GM18520 (cell line): ENCODE measurements around the gene GPBP1.
"Not testable (repeated sequence)": the region's sequence is repeated elsewhere in the genome, so short reads cannot be mapped to it uniquely, and the experiment has no call there.

ENCODE experiments used
- ATAC-seq: cut with Tn5 transposase; IDR thresholded peaks from one replicate; pipeline ENCODE4 v1.9.1; 2021; ENCODE audit not compliant: unreplicated experiment

GPBP1 gene

DNA sequence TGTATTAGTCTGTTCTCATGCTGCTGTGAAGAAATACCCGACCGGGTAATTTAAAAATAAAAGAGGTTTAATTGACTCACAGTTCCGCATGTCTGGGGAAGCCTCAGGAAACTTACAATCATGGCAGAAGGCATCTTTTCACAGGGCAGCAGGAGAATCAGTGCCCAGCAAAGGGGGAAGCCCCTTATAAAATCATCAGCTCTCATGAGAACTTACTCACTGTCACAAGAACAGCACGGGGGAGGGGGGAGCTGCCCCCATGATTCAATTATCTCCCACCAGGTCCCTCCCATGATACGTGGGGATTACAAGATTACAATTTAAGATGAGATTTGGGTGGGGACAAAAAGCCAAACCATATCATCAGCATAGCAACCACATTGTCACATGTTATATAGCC lies 102.5 kb downstream of the GPBP1 start:
- no peak for ATAC-seq

DNA sequence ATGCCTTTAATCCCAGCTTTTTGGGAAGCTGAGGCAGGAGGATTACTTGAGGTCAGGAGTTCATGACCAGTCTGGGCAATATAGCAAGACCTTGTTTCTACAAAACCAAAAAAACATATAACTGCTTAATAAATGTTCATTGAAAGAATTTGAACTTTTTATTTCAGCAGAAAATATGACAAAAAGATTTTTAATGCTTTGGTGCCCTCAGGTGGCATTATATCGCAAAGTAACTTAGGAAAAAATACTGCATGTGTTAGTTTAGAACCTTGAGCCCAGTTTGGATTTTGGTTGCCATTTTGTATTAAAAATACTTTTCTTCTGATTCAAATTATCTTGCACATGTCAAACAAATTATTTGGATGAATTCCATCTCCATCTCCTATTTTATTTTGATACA lies 103.2 kb downstream of the GPBP1 start:
- ATAC-seq, result no peak

DNA sequence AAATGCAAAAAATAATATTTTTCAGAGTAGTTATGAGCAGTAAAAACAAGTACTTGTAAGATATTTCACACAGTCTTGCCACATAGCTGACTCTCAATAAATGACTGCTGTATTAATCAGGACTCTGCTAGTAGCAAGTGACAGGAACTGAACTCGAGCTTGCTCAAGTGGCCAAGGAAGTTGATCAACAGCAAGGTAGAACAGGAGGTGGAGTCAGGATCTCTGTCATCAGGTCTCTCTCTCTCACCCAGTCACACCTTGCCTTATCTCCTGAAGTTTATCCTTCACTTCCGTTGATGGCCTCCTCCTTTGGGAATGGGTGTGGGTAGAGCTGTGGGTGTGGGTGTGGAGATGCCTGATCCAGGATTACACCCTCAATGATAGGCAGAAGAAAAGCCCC lies 107.0 kb downstream of the GPBP1 start:
- ATAC-seq, result no peak

DNA sequence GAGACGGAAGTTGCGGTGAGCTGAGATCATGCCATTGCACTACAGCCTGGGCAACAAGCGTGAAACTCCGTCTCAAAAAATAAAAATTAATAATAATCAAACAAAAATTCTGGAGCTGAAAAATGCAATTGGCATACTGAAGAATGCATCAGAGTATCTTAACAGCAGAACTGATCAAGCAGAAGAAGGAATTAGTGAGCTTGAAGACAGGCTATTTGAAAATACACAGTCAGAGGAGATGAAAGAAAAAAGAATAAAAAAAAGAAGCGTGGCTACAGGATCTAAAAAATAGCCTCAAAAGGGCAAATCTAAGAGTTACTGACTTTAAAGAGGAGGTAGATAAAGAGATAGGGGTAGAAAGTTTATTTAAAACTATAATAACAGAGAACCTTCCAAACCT lies 111.2 kb downstream of the GPBP1 start:
- ATAC-seq, result not testable (repeated sequence)

DNA sequence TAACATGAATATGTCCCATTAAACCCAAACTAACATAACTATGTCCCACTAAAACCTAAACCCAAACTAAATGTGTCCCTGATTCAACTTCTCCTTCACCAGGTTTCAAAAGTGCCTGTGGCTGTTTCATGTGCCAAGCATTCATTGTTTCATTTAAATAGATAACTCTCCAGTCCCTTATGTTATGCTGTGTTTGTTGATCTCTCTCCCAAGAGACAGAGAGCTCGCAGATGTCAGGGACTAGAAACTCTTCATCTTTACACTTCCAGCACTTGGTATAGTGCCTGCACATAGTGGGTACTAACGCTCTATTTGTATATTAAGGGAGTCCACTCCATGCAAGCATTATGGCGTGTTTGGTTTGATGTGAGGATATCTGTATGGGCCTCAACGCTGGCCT lies 118.0 kb downstream of the GPBP1 start:
- ATAC-seq, result no peak

DNA sequence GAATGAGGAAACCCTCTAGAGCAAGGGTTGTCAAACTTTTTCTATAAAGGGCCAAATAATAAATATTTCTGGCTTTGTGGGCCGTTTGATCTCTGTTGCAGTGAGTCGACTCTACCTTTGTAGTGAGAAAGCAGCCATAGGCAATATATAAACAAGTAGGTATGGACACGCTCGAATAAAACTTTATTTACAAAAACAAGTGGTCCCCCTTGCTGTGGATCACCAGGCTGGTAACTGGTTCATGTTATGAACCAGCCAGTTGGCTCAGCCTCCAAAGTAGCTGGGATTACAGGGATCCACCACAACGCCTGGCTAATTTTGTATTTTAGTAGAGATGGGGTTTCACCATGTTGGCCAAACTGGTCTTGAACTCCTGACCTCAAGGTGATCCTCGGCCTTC lies 118.5 kb downstream of the GPBP1 start:
- no peak for ATAC-seq

DNA sequence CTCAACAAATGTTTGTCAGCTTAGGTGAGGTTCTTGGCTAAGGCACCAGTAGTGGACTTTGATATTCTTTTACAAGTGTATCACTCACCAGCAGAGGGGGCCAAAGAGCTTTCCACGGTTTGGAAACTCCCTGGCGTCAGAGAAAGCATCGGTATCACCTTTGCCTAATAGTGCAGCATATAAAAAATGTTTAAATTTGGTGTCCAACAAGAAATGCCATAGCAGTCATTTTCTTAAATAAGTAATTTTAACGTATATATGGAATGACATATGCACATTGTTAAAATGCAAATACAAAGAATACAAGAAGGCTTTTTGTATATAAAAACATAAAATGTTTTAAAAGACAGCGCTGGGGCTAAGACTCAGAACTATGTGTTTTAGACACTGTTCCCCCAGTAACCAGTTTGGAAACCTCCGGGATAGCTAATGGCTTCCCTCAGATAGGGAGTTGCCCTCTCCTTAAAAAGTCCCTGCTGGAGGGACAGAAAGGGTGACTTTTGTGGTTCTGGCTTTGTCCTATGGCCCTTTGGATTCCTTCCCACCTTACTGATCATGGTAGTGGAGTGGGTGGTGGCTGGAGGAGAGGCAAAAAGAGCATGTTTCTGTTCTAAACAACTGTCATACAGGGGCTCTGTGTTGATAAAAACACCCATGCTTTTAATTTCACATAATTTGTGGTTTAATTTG lies 124.6 kb downstream of the GPBP1 start:
- ATAC-seq, result peak; percentile 35

DNA sequence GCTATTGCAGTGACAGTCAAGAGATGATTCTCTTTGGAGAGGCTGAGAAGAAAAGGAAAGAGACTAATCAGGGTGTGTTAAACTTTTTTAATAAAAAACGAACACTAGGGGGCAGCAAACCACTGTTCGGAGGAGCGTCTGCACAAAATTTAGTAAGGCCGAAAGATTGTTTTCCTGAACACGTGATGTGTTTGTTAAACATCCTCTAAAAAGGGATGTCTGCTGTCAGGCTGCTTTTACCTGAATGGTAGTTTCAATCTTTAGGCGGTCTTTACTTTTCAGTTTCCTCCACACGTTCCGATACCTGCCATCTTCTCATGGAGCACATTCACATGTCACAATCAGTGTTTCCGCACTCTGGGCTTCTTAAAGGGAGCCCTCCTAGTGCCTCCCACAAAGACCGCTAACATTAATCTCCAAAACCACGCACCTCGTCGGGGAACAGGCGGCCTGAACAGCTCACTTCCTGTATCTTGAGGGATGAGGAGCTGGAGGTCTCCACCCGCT lies 125.2 kb downstream of the GPBP1 start:
- ATAC-seq, result no peak

DNA sequence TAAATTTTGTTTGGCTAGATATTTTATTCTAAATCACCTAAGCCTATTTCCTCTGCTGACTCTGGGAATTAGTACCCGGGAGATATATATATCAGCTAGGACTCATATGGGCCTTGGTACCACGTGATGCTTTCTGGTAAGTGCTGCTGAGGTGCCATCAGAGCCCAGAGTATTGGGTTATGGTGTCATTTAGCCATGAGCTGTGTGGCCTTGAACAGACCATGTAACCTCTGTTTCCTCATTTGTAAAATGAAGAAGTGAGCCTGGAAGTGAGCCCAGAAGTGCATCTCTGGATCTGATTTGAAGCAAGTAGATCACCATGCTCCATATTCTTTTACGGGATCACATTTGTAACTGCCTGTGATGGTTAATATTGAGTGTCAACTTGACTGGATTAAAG lies 126.1 kb downstream of the GPBP1 start:
- no peak for ATAC-seq

DNA sequence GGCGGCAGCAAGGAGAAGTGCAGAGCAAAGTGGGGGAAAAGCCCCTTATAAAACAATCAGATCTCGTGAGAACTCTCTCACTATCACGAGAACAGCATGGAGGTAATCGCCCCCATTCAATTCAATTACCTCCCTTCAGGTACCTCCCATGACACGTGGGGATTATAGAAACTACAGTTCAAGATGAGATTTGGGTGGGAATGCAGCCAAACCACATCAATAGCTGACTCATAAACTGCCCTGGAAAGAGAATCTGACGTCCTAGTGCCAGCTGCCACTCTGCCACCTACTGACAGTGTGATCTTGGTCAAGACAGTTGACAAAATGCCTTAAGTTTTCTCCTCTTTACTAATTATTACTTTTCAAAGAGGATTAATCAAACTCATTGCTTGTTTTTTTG lies 128.3 kb downstream of the GPBP1 start:
- peak; percentile 40 for ATAC-seq

DNA sequence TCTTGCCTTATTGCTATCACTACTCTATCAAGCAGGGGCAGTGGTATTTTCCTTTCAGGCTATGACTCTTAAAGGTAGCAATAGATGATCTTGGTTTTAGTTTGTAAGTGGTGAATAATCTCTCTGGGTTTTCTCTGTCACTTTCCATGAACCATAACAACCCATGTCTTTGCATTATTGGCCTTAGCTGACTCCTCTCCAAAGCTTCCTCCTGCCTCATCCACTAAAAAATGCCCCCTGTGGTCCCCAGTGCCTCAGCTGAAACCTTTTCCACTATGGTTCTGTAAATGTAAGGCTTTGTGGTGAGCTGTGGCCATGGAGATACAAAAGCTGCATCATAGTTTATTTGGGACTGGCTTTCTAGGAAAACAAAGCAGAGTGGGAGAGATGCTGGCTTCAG lies 128.8 kb downstream of the GPBP1 start:
- no peak for ATAC-seq

DNA sequence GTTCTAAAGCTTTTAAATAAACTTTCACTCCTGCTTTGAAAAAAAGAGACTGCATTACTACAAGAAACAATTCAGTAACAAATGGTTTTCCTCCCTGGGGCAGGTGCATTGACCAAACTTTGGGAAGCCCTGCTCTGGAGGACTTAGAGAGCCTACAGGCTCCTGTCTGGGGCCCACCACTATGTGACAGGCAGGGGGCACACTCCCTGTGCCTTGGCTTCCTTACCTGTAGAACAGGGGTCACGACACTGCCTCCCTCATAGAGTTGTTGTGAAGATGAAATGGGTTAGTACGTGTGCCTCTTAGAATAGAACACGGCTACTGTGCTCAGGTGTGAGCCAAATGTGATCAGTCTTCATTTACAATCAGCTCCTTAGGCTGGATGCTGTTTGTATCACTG lies 130.1 kb downstream of the GPBP1 start:
- no peak for ATAC-seq

DNA sequence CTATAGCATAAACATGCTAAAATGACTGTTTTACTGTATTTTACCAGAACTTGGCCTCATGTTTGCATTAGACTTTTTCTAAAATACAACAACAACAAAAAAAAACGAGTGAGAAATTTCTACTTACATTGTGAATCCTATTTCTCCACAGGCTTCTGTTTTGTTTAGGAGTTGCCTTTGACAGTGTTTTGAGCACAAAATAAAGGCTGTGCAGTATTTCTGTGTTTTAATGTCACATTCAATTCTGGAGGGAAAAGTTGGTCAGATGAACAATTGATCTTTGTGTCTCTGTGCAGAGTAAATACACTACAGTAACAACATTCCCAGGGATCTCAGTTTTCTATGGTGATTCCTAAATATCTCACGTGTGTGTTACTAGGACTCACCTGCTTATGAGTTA lies 131.1 kb downstream of the GPBP1 start:
- no peak for ATAC-seq

DNA sequence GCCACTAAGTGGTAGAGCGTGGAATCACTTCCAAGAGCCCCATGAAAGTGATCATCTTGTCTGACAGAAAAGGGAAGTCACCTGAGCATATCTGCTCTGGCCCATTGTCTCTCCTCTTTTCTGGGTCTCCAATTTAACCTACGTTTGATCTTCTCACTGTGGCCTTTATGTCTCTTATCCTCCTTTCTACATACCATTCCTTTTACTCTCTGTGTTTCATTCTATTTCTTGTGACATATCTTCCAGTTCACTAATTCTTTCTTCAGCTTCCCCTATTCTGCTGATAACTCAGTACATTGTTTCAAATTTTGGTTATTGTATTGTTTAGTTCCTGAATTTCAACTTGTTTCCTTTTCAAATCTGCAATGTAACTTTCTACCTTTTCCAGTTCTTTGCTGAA lies 132.5 kb downstream of the GPBP1 start:
- no peak for ATAC-seq

DNA sequence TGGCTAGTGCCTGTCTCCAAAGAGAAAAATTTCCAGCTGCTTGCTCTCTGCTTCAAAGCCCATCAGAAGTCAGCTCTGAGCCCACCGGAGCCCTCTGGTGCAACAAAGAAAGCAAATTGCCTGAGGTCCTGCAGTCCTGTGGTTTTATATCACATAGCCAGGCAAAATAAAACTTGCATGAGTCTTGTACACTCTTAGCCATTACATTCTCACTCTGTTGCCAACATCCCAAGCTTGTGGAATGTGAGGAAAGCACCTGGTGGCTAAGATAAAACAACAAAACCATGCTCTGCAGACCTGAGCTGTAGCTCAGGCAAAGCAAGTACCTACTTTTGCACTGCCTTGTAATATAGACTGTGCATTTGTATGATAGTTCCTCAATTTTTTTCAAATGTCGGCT lies 133.7 kb downstream of the GPBP1 start:
- no peak for ATAC-seq

DNA sequence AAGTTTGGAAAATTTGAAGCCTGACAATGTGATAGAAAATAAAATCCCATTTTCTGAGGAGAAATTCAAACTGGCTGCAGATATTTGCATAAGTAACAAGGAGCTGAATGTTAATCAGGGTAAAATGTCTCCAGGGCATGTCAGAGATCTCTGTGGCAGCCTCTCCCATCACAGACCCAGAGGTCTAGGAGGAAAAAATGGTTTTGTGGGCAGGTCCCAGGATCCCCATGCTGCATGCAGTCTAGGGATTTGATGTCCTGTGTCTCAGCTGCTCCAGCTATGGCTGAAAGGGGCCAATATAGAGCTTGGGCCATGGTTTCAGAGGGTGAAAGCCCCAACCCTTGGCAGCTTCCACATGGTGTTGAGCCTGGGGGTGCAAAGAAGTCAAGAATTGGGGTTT lies 135.2 kb downstream of the GPBP1 start:
- ATAC-seq, result not testable (repeated sequence)

DNA sequence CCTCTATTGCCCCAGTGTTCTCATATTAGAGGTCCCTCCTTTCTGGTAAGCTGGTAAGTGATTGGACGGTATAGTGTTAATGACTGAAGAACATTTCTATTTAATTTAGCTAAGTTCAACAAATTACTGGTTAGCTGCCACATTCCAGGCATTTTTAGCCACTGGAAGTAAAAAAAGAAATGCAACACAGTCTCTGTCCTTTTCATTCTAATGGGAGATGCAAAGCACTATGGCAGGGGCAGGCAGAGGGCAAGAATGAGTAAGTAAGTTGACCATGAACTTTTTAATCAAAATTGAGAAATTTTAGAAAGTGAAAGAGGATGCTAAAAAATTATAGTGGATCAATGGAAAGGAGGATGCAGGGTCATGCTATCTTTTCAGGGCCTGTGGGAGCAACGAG lies 137.4 kb downstream of the GPBP1 start:
- ATAC-seq, result no peak

DNA sequence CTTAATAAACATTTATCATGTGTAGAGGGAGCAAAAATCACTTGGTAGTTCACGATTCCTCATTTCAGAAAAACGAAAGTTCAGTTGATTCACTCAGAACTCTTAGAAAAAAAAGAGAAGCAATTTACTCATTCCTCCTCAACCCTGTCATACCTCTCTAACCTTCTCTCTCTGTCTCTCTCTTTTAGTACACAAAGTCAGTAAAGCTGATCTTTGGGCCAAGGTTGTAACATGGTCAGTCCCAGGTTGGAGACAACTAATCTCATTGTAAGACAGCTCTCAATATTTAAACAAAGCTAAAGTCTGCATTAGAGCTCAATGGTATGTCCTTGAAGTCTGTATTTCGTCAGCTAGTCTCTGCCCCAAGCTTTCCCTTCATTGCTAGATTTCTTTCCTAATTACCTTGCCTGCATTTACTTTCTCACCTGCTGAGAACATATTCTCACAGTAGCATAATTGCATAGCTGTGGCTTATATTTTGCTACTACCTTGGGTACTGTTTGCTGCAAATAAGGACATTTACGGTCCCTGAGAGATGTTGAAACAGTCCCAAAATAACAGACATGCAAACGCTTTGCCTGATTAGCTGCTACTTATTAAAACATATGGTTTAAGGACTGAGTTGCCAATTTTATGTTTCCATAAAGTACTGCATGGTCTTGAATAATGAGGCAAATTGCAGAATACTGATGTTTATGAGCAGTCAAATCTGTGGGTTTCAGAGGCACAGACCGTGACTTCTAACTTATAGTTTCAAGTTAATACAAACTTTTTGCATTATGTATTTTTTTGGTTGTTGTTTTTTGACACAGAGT lies 138.3 kb downstream of the GPBP1 start:
- ATAC-seq, result no peak

DNA sequence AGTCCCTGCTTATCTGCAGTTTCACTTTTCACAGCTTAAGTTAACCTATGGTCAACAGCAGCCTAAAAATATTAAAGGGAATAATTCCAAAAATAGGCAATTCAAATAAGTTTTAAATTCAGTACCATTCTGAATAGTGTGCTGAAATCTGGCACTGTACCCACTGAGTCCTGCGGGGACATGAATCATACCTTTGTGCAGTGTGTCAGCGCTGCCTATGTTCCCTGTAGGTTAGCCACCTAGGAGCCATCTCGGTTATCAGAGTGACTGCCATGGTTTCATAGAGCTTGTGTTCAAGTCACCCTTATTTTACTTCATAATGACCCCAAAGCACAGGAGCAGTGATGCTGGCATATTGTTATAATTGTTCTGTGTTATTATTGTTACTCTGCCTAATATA lies 139.9 kb downstream of the GPBP1 start:
- ATAC-seq, result no peak
